HG03469 (cell line): ENCODE results near the gene SLC13A5.
"Not testable (repeated sequence)": the region's sequence is repeated elsewhere in the genome, so short reads cannot be mapped to it uniquely, and the experiment has no call there.

Experiments used
- ATAC-seq: cut with Tn5 transposase; IDR thresholded peaks from one replicate; pipeline ENCODE4 v1.9.1; 2021; ENCODE audit warnings: mild to moderate bottlenecking, moderate library complexity, moderate number of reproducible peaks; ENCODE audit not compliant: unreplicated experiment

SLC13A5 gene

DNA sequence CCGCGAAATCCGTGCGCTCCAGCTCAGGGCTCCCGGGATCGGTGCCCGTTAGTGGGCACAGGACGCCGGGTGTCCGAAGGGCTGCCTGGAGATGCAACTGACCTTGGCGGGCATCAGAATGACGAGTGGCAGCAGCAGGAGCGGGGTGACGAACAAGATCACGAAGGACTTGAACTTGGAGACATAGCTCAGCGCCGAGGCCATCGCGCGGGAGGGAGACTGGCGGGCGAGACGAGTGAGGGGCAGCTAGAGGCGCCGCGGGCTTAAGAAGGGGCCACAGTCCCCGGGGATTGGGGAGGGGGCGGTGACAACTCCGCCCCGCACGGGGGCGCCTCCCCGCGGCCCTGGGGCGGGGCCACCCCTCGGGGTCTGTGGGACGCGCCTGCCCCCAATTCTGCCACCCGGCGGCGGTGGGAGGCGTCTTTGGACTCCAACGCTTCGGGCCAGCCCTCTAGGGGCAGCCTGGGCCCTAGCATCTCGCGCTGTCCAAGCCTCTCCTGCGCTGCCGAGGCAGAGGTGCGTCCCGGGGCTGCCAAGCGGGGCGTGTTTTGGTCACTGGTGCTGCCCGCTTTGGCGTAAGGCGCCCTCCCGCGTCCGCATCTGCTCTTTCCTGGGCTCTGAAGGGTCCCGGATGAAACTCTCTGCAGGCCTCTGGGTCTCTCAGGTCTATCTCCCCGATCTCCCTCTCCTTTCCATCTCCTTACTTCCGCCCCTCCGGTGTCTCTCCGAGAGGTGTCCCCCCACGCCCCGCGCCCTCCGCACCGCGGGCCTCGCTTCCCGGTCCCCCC, at the start of gene SLC13A5:
Gene SLC13A5, minus strand, starts transcription at position 240 of the 788 bp plus-strand sequence. Its CDS starts 36 bp downstream, at position 204.
- no peak for ATAC-seq

DNA sequence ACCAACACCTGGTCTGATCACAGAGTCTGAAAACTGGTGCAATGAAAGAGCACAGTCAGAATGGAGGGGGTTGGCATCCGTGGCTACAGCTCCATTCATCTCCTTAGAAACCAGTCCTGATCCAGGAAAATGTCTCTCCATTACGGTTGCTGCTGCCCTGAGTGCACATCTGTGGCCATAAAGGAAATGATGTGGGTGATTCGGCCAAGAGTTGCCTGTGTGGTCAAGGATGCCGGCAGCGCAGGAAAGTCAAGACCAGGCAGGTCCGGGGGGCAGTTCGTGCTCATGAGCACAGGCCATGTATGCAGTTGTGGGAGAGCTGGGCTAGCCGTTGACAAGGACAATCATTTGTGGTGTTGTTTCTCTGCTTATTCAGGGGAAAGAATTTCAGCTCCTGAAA, 48.6 kb upstream of the SLC13A5 start:
- ATAC-seq: no peak

GRCh38 chr17:6757747-6758146, 44.6 kb upstream of the SLC13A5 start:
- ATAC-seq: no peak

- ATAC-seq: no peak
These were observed 43.4 kb upstream of the SLC13A5 start for GRCh38 chr17:6756425-6757031.

- ATAC-seq: no peak
These were observed 42.6 kb upstream of the SLC13A5 start, which contains the start of gene XAF1 for GRCh38 chr17:6755731-6756184. XAF1 (plus strand) TSS chr17:6756046; CDS start chr17:6756079, 33 bp downstream.

- no peak for ATAC-seq
These were observed 42.1 kb upstream of the SLC13A5 start for GRCh38 chr17:6755281-6755680.

DNA sequence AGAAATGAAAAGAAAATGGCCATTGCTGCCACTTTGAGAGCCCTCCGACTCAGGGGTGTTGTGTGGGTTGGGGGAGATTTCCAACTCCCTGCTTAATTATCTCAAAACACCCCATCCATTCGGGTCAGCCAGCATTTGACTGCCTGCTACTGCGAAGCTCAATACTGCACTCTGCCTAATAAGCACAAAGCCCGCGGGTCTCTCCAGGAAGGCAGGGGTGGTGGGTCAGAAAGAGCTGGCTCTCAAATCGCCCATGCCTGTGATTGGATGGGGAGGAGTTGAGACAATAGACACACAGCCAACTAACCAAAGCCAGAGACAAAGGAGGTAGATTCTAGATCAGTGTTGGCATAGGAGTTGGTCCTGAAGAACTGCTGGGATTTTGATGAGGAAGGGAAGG, 40.4 kb upstream of the SLC13A5 start:
- ATAC-seq: no peak

DNA sequence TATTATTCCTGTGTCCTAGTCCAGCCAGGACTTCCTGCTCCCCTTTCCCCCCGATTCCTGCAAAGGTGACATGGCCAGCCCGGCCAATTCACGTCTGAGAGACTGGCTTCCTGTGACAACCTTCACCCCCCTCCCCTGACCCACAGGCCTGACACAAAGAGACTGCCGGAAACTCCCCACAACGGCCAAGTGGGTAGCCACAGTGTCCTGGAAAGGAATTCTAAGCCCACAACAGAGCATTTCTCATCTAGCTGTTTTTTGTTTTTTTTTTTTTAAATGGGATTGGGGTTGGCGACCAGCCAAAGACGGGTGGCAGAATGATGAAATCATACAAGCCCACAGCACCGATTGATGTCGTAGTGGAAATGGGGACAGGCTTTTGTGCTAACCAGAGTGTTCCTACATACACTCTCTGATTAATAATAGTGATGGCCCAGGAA, 39.9 kb upstream of the SLC13A5 start:
- ATAC-seq: no peak

- no peak for ATAC-seq
These were observed 39.1 kb upstream of the SLC13A5 start for GRCh38 chr17:6752068-6752909.

- no peak for ATAC-seq
These were observed 36.4 kb upstream of the SLC13A5 start for GRCh38 chr17:6749519-6749918.

DNA sequence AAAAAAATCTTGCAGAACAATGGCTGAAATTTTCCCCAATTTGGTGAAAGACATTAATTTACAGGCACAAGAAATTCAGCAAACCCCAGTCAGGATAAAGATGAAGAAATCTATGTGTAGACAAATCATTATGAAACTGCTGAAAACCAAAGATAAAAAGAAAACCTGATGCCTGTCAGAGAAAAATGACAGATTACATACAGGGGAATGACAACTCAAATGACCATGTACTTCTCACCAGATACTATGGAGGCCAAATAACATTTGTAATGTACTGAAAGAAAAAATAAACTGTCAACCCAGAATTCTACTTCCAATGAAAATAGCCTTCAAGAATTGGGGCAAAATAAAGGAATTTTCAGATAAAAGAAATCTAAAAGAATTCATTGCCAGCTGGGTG, 35.4 kb upstream of the SLC13A5 start:
- no peak for ATAC-seq

DNA sequence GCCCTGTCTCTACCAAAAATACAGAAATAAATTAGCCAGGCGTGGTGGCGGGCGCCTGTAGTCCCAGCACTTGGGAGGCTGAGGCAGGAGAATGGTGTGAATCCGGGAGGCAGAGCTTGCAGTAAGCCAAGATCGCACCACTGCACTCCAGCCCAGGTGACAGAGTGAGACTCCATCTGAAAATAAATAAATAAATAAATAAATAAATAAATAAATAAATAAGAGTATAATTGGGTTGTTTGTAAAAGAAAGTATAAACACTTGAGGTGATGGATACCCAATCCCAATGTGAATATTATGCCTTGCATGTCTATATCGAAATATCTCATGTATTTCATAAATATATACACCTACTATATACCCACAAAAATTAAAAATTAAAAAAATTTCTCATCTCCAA, 33.5 kb upstream of the SLC13A5 start:
- ATAC-seq: not testable (repeated sequence)

DNA sequence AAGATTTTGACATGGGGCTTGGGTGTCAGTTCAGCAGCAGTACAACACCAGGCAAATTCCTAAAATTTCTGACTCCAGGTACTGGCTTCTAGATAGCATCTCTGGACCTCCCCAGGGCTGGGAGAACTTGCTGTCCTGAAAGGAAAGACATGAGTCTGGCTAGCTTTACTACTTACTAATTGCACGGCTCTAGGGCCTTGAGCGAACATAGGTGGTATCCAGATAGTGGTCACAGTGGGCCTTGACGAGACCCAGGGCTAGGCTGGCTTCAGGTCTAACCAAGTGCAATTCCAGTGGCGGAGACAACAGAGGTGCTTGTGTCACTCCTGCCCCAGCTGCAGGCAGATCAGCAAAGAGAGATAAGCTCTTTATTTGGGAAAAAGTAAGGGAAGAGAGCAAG, 16.4 kb upstream of the SLC13A5 start:
- no peak for ATAC-seq

GRCh38 chr17:6724009-6724408, 10.8 kb upstream of the SLC13A5 start:
- ATAC-seq: no peak

GRCh38 chr17:6721744-6722143, 8.6 kb upstream of the SLC13A5 start:
- no peak for ATAC-seq

DNA sequence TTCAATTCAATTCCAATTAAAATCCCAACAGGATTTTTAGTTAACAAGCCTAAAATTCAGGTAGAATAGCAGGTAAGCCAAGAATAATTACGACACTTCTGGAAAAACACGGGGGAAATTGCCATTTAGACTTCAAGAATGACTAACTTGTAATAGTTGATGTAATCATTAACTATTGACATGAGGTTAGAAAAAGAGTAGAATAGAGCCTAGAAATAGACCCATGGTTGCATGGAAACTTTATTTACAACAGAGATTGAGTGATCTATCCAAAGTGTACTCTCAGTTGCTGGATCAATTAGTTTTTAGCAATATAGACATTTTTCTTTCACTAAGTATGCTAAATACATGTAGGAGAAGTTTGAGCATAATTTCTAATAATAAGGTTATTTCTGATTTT, 3.6 kb upstream of the SLC13A5 start:
- ATAC-seq: no peak

- ATAC-seq: no peak
These were observed 1.2 kb upstream of the SLC13A5 start for GRCh38 chr17:6714315-6714874.

GRCh38 chr17:6713918-6714271, 726 bp upstream of the SLC13A5 start:
- ATAC-seq: no peak

GRCh38 chr17:6712854-6713129, 377 bp downstream of the SLC13A5 start:
- ATAC-seq: no peak

GRCh38 chr17:6712058-6712853, 913 bp downstream of the SLC13A5 start:
- ATAC-seq: no peak

DNA sequence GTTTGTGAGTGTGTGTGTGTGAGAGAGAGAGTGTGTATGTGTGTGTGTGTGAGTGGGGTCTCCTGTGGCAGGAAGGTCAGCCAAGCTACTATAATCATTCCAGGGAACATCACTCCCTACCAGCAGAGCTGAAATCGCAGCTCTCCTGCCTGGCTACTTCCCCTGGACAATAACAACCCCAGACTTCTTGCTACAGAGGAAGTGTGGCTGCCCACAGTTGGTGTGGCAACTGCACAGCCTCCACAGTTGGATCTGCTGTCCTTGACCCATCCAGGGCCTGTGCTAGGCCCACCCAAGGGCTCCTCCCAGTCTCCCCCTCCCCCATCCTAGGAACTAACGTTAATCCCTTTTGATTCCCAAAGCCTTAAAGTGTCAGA, 1.5 kb downstream of the SLC13A5 start:
- ATAC-seq: no peak
